HG03565 (cell line): ENCODE measurements around the gene DOCK10.
"Not testable (repeated sequence)": the region's sequence is repeated elsewhere in the genome, so short reads cannot be mapped to it uniquely, and the experiment has no call there.

ENCODE experiments used
- ATAC-seq: cut with Tn5 transposase; IDR thresholded peaks from one replicate; pipeline ENCODE4 v1.9.1; 2021; ENCODE audit warnings: mild to moderate bottlenecking, moderate library complexity; ENCODE audit not compliant: unreplicated experiment

Gene DOCK10

GRCh38 chr2:224951723-224952481 is 90.4 kb downstream of the DOCK10 start:
- ATAC-seq, result peak; percentile 26

GRCh38 chr2:224948859-224949258 is 93.4 kb downstream of the DOCK10 start:
- ATAC-seq, result no peak

GRCh38 chr2:224948005-224948404 is 94.3 kb downstream of the DOCK10 start:
- ATAC-seq, result no peak

GRCh38 chr2:224947566-224947965 is 94.7 kb downstream of the DOCK10 start:
- ATAC-seq, result no peak

- ATAC-seq, result peak; percentile 61
Observed at GRCh38 chr2:224946895-224947294, 95.4 kb downstream of the DOCK10 start.

GRCh38 chr2:224944707-224945547 is 97.3 kb downstream of the DOCK10 start:
- no peak for ATAC-seq

GRCh38 chr2:224943601-224944041 is 98.6 kb downstream of the DOCK10 start:
- ATAC-seq, result not testable (repeated sequence)

GRCh38 chr2:224941960-224942359 is 100.3 kb downstream of the DOCK10 start:
- ATAC-seq, result no peak

- ATAC-seq, result no peak
Observed at GRCh38 chr2:224940618-224941017, 101.7 kb downstream of the DOCK10 start.

- no peak for ATAC-seq
Observed at GRCh38 chr2:224938651-224939182, 103.6 kb downstream of the DOCK10 start.

GRCh38 chr2:224937887-224938286 is 104.4 kb downstream of the DOCK10 start:
- ATAC-seq, result peak; percentile 78

GRCh38 chr2:224934526-224935188 is 107.6 kb downstream of the DOCK10 start:
- ATAC-seq, result no peak

- no peak for ATAC-seq
Observed at GRCh38 chr2:224933431-224933830, 108.8 kb downstream of the DOCK10 start.

GRCh38 chr2:224932522-224932921 is 109.7 kb downstream of the DOCK10 start:
- no peak for ATAC-seq

GRCh38 chr2:224931956-224932355 is 110.3 kb downstream of the DOCK10 start:
- no peak for ATAC-seq

- ATAC-seq, result no peak
Observed at GRCh38 chr2:224930990-224931389, 111.3 kb downstream of the DOCK10 start.

GRCh38 chr2:224930124-224930523 is 112.1 kb downstream of the DOCK10 start:
- ATAC-seq, result no peak

- no peak for ATAC-seq
Observed at GRCh38 chr2:224929512-224929911, 112.8 kb downstream of the DOCK10 start.

- ATAC-seq, result no peak
Observed at GRCh38 chr2:224927646-224928173, 114.6 kb downstream of the DOCK10 start.

- ATAC-seq, result no peak
Observed at GRCh38 chr2:224927011-224927410, 115.3 kb downstream of the DOCK10 start.

- ATAC-seq, result peak; percentile 22
Observed at GRCh38 chr2:224925810-224926100, 116.5 kb downstream of the DOCK10 start.
